GM19455 (cell line): Measurements from ENCODE around the gene NPR2.

Source experiments
- ATAC-seq: cut with Tn5 transposase; IDR thresholded peaks from one replicate; pipeline ENCODE4 v1.9.1; 2021; ENCODE audit not compliant: unreplicated experiment

Gene NPR2

DNA sequence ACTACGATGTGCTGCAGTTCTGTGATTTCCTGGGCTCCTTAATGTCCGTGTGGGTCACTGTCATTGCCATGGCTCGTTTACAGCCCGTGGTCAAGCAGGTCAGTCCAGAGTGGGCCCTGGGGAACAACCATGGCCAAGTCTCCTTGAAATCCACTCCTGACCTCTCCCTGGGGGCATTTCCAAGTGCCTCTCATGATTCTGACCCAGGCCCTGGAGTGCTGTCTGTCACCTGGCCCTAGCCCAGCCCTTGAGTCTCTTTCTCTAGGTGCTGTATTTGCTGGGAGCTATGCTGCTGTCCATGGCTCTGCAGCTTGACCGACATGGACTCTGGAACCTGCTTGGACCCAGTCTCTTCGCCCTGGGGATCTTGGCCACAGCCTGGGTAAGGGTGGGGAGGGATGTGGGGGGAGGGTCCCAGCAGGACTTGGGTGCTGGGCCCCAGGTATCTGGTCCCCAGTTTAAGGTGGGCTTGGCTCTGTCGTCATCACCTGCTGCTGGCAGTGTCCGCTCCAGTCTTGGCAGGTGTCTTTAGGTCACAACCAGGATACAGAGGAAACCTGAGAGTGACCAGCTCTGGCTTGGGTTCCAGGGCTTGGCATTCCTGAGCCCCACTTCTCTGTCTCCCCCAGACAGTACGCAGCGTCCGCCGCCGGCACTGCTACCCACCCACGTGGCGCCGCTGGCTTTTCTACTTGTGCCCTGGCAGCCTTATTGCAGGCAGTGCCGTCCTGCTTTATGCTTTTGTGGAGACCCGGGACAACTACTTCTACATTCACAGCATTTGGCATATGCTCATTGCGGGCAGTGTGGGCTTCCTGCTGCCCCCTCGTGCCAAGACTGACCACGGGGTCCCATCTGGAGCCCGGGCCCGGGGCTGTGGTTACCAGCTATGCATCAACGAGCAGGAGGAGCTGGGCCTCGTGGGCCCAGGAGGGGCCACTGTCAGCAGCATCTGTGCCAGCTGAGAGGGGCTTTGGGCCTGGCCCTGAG lies 61.8 kb downstream of the NPR2 start:
- ATAC-seq, result no peak

DNA sequence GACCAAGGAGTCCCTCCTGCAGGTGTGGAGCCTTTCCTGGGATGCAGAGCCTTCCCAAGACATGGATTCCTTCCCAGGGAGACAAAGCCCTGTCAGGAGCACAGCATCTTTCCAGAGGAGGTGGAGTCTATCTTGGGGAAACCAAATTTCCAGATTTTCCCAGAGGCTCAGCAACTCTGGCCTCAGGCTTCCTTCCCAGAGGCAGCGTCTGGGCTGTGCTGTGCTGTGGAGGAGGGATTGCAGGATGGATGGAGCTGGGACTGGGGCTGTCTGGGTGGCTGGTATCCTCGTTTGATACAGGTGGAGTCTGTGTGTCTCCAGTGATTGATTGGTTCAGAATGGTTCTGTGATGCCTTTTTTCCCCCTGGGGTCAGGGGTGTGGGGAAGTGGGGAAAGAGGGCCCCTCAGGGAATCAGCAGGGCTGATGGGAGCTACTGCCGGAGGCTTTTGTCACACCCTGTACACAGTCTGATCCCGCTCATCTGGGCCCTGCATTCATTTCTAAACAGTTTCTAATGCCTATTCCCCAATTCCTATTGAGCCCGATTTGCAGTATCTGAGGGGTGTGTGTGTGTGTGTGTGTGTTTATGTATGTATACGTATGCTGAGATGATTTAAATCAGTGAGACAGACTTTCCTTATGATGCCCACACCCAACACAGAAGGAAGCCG lies 62.8 kb downstream of the NPR2 start:
- no peak for ATAC-seq

GRCh38 chr9:35856206-35856605 lies 64.8 kb downstream of the NPR2 start:
- ATAC-seq, result no peak

- ATAC-seq, result no peak
Observed at GRCh38 chr9:35856882-35857281, 65.5 kb downstream of the NPR2 start.

DNA sequence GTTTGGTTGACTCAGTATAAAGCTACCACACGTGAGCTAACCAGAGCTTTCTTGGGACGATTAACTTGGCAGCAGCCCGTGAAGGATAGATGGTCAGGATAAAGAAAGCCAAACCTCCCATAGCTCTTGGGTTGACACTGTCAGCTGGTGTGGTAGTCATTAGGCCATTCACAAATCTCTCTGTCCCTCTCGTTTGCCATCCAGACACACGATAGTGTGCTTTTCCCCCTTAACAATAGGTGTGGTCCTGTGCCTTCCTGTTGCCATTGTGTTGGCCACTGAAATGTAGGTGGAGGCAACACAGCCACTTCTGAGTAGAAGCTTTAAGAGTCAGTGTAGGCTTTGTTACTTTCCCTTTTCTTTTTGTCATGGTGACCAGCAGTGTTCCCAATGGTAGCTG lies 67.1 kb downstream of the NPR2 start:
- ATAC-seq, result no peak
